Measurements from ENCODE around the gene SPSB4. TPM values are rescaled to one million over a fixed set of nuclear protein-coding genes. Genes with fewer than 3 reads are reported as not detected.

The SPSB4 gene
- total and polyA plus RNA-seq, 2 of the 8 experiments (the other 6 are each of a cell fraction or from before 2014, with no cell fraction given) = 15.1 to 17.2 TPM

- FAIRE-seq (peak; percentile 92), DNase-seq (ENCODE audit: low read depth in 1 of 2, low spot score in 2 of 2) (peak in 1 of 2 experiments; percentile 70)
- Histone ChIP-seq H3K14ac (ENCODE audit: insufficient read length) (no peak overlapping the region), H4K20me1 (replicated peaks in 1 of 2; ENCODE audit: control insufficient read depth in 1 of 2, insufficient read depth in 2 of 2, low read length in 2 of 2) (no peaks in the 10 kb centered on the region), H3K9ac (replicated peaks in 1 of 4; ENCODE audit: extremely low read depth in 1 of 4, low read depth in 3 of 4, low read length in 3 of 4) (no peak overlapping the region), H3K4me3 (ENCODE audit: extremely low read depth in 1 of 4, insufficient read depth in 2 of 4, low read depth in 3 of 4, low read length in 4 of 4) (no peak overlapping the region), H2BK15ac (ENCODE audit: low read length) (0 out of 2 replicates have a peak overlapping the region, but pooled peaks have one; percentile 54), H4K91ac (replicated peaks; ENCODE audit: insufficient read length, low read length) (no peak overlapping the region), H3K4ac (replicated peaks; ENCODE audit: insufficient read length, low read depth, low read length) (no peak overlapping the region), H2BK12ac (ENCODE audit: low read depth, low read length) (0 out of 2 replicates have a peak overlapping the region, but pooled peaks have one; percentile 6), H3K9me3 (ENCODE audit: insufficient read depth in 2 of 2, low read depth in 1 of 2, low read length in 1 of 2) (no peaks in the 10 kb centered on the region), H3K79me1 (ENCODE audit: low read depth, low read length) (no peaks in the 10 kb centered on the region), H3K27me3 (replicated peaks in 1 of 4; ENCODE audit: control insufficient read depth in 3 of 4, extremely low read depth in 1 of 4, insufficient read depth in 3 of 4, low read length in 3 of 4) (no peaks in the 10 kb centered on the region), H3K36me3 (ENCODE audit: control insufficient read depth in 2 of 4, insufficient read depth in 4 of 4, low read length in 3 of 4) (no peaks in the 10 kb centered on the region), H2AFZ (ENCODE audit: low read length) (no peak overlapping the region), H3K4me2 (ENCODE audit: insufficient read depth in 1 of 2, low read depth in 2 of 2, low read length in 2 of 2) (no peak overlapping the region), H3K79me2 (ENCODE audit: control insufficient read depth in 1 of 2, insufficient read depth in 2 of 2, low read length in 2 of 2) (no peaks in the 10 kb centered on the region), H2BK120ac (replicated peaks; ENCODE audit: low read depth, low read length) (no peak overlapping the region), H3K4me1 (replicated peaks in 1 of 4; ENCODE audit: control insufficient read depth in 3 of 4, insufficient read depth in 4 of 4, low read length in 3 of 4) (peaks cover 0 to 5% (median 4%) of the 10 kb centered on the region in 4 experiments; a peak in 5 of 7 replicates), H2AK5ac (ENCODE audit: low read depth, low read length) (no peak overlapping the region), H4K8ac (ENCODE audit: extremely low read depth, insufficient read depth, low read length) (no peak overlapping the region), H3K18ac (ENCODE audit: extremely low read depth, low read length) (no peak overlapping the region), H2BK5ac (ENCODE audit: low read depth, low read length) (no peak overlapping the region), H3K27ac (ENCODE audit: low read depth, low read length) (no peak overlapping the region), H2BK20ac (ENCODE audit: low read length) (no peak overlapping the region; the same call in 1 of the 2 replicates), H3K23me2 (ENCODE audit: low read depth, low read length) (no peaks in the 10 kb centered on the region), H3K56ac (replicated peaks; ENCODE audit: insufficient read length, low read depth, low read length) (no peak overlapping the region), H4K5ac (ENCODE audit: insufficient read length, low read depth, low read length) (no peak overlapping the region), H3K23ac (ENCODE audit: insufficient read length) (no peak overlapping the region)
- ChIA-PET POLR2A (ENCODE audit: partially characterized antibody) (interaction anchor here (0.6 to 1.0 kb wide), 3 partner anchors 35 to 95 kb away, joined by 3 to 5 read pairs (median 3); partner anchors contain the start of gene SPSB4), CTCF (ENCODE audit: partially characterized antibody) (interaction anchor here (0.6 to 8.2 kb wide), 39 partner anchors 8 to 1644 kb away, joined by 3 to 238 read pairs (median 6); partner anchors contain the start of gene SPSB4)
- WGBS, 2 experiments (ENCODE audit: extremely low coverage in 1 of 2, insufficient coverage in 1 of 2, insufficient read length in 1 of 2, insufficient replicate concordance in 2 of 2, low coverage in 1 of 2, low lambda C conversion rate in 2 of 2, missing lambda C conversion rate in 1 of 2) = 47% methylated on average over 7 of the region's 7 CpGs; no CpG with 5 or more reads in 1 of the 2 experiments
- no peak for TF ChIP-seq ASH2L (IDR thresholded peaks at IDR 0.05; ENCODE audit: low read length)
- no peak for TF ChIP-seq RBBP5 (IDR thresholded peaks at IDR 0.05; ENCODE audit: borderline replicate concordance, low read depth, low read length)
- no peak for TF ChIP-seq RNF2 (IDR thresholded peaks at IDR 0.05; ENCODE audit: borderline replicate concordance, low read depth, low read length, missing control alignments, poor library complexity, severe bottlenecking)
- TF ChIP-seq RAD21 (IDR thresholded peaks at IDR 0.05 in 1 of 2, conservative IDR thresholded peaks at IDR 0.05 in 1 of 2; ENCODE audit: low read depth in 2 of 2, low read length in 2 of 2) = peak; percentile 73 to 82
- peak; percentile 46; the same call in 1 of the 2 replicates for TF ChIP-seq MAX (IDR thresholded peaks at IDR 0.05)
- no peak for TF ChIP-seq TAF1 (IDR thresholded peaks at IDR 0.05; ENCODE audit: low read depth, low read length)
- TF ChIP-seq USF2 (IDR thresholded peaks at IDR 0.05; ENCODE audit: low read length) = no peak
- TF ChIP-seq SIX5 (IDR thresholded peaks at IDR 0.05; ENCODE audit: low read depth, low read length) = no peak
- TF ChIP-seq HDAC2 (IDR thresholded peaks at IDR 0.05; ENCODE audit: borderline replicate concordance in 1 of 2, low read depth in 2 of 2, low read length in 2 of 2) = no peak
These were observed 54.9 kb downstream of the SPSB4 start for GRCh38 chr3:141105828-141106628.

All from H1 (cell line).